Natural killer cell (primary cell): ENCODE results near the gene IFITM5. TPM values are rescaled to one million over a fixed set of nuclear protein-coding genes. Genes with fewer than 3 reads are reported as not detected.
A peak's percentile ranks its signal among the peaks of the same experiment; 100 is the strongest.

Source experiments
- ATAC-seq, 3 donors: fragments of 150-1000 bp in 2 of 3; fragments of 200-7000 bp in 1 of 3; cut with Tn5 transposase; 1 replicate in 1 of 3; 2 replicates in 2 of 3; pipeline ENCODE4 v1.10.0; 2021; ENCODE audit warnings: mild to moderate bottlenecking in 2 of 3, moderate library complexity in 2 of 3
- DNase-seq, 2 donors: peaks; one replicate each; pipeline versions ENCODE4 v3.0.0 to v3.0.0-alpha.2; 2013 to 2021; ENCODE audit warnings: mixed read lengths in 1 of 2
- H3K27ac ChIP-seq: one replicate; pipeline ENCODE4 v1.5.1; 2013; ENCODE audit warnings: mild to moderate bottlenecking, low read length
- H3K27me3 ChIP-seq: one replicate; pipeline ENCODE4 v1.6.1; 2013; ENCODE audit warnings: low read length; ENCODE audit not compliant: control insufficient read depth, insufficient read depth
- H3K36me3 ChIP-seq: one replicate; pipeline ENCODE4 v1.6.1; 2013; ENCODE audit warnings: low read length; ENCODE audit not compliant: control insufficient read depth, insufficient read depth
- H3K4me1 ChIP-seq: one replicate; pipeline ENCODE4 v1.6.1; 2013; ENCODE audit warnings: low read length; ENCODE audit not compliant: control insufficient read depth, insufficient read depth
- H3K4me3 ChIP-seq: one replicate; pipeline ENCODE4 v1.5.1; 2013; ENCODE audit warnings: low read length
- H3K9me3 ChIP-seq: one replicate; pipeline ENCODE4 v1.6.1; 2013; ENCODE audit warnings: low read length; ENCODE audit not compliant: control insufficient read depth, insufficient read depth
- H3K27ac Mint-ChIP-seq, 2 donors: one replicate each; pipeline ENCODE4 v1.8.0; 2022; ENCODE audit warnings: mild to moderate bottlenecking in 2 of 2, mixed read lengths in 2 of 2, moderate library complexity in 1 of 2
- H3K27me3 Mint-ChIP-seq, 2 donors: one replicate each; pipeline ENCODE4 v1.8.0; 2022; ENCODE audit warnings: low read depth in 2 of 2, mixed read lengths in 2 of 2
- H3K36me3 Mint-ChIP-seq: one replicate; pipeline ENCODE4 v1.8.0; 2022; ENCODE audit warnings: mixed read lengths
- H3K4me1 Mint-ChIP-seq, 2 donors: one replicate each; pipeline ENCODE4 v1.8.0; 2022; ENCODE audit warnings: mixed read lengths in 2 of 2
- H3K4me3 Mint-ChIP-seq: one replicate; pipeline ENCODE4 v1.8.0; 2022; ENCODE audit warnings: mild to moderate bottlenecking, moderate library complexity, mixed read lengths
- H3K9me3 Mint-ChIP-seq, 2 donors: one replicate each; pipeline ENCODE4 v1.8.0; 2022; ENCODE audit warnings: mixed read lengths in 2 of 2
- CTCF ChIP-seq: fragments of 200-600 bp; IDR thresholded peaks from one replicate; pipeline ENCODE4 v1.8.0; 2022; ENCODE audit warnings: antibody characterized with exemption
- WGBS: methylation state at CpG from one replicate; pipeline ENCODE4 v1.1.7; 2013; ENCODE audit warnings: missing lambda C conversion rate; ENCODE audit not compliant: insufficient coverage; 5-methylcytosine and 5-hydroxymethylcytosine counted together
- intact Hi-C: fragments of 100-400 bp; cut with micrococcal nuclease; formaldehyde crosslinking; loops from one replicate; pipeline ENCODE4 v1.14.2; 2022
- total RNA-seq, 4 donors: library from RNA; stranded (reverse); fragments of 120-200 nt in 1 of 4; gene quantifications; one replicate each; pipeline versions ENCODE4 v1.2.3 to v1.2.4, GENCODE V29; 2013 to 2022

IFITM5 gene
- total RNA-seq, 3 donors from 2014 or later (not counting 1 experiment from before 2014, with no cell fraction given) = not detected

- intact Hi-C loops = loop anchor here (5.0 kb wide), 2 partner anchors 50 to 55 kb away; no protein-coding TSS in a partner anchor
Observed at GRCh38 chr11:306645-307371, 7.5 kb upstream of the IFITM5 start.

GRCh38 chr11:305844-306211 is 6.5 kb upstream of the IFITM5 start:
- WGBS = 96% methylated on average over 10 of the region's 10 CpGs
- Histone ChIP-seq H3K9me3 (no peaks in the 10 kb centered on the region), H3K4me3 (no peak overlapping the region), H3K36me3 (no peaks in the 10 kb centered on the region), H3K27ac (peak overlapping the region; percentile 74), H3K27me3 (no peaks in the 10 kb centered on the region), H3K4me1 (peaks cover 47% of the 10 kb centered on the region)
- DNase-seq = no peak
- H3K4me3 Mint-ChIP-seq = peak overlapping the region; percentile 28
- H3K4me1 Mint-ChIP-seq = peaks cover 51% of the 10 kb centered on the region in 2 donors
- no peaks in the 10 kb centered on the region for H3K27me3 Mint-ChIP-seq
- intact Hi-C loops = loop anchor here (1.0 to 5.0 kb wide), 3 partner anchors 11 to 54 kb away; no protein-coding TSS in a partner anchor
- no peaks in the 10 kb centered on the region for H3K9me3 Mint-ChIP-seq
- no peak for TF ChIP-seq CTCF
- H3K36me3 Mint-ChIP-seq = no peaks in the 10 kb centered on the region
- peak overlapping the region; percentile 81 to 98 for H3K27ac Mint-ChIP-seq
- ATAC-seq = no peak

More at GRCh38 chr11:306645-307371, 7.5 kb upstream of the IFITM5 start:
- no peak overlapping the region for H3K4me3 ChIP-seq
- Mint-ChIP-seq H3K36me3 (no peaks in the 10 kb centered on the region), H3K27me3 (no peaks in the 10 kb centered on the region), H3K27ac (peak overlapping the region; percentile 93 to 98), H3K4me1 (peaks cover 52 to 53% of the 10 kb centered on the region in 2 donors), H3K4me3 (peak overlapping the region; percentile 95), H3K9me3 (no peaks in the 10 kb centered on the region)
- H3K4me1 ChIP-seq = peaks cover 50% of the 10 kb centered on the region
- ATAC-seq (no peak), DNase-seq (no peak)
- WGBS = 88% methylated on average over 17 of the region's 17 CpGs
- H3K27me3 ChIP-seq = no peaks in the 10 kb centered on the region
- H3K27ac ChIP-seq = peak overlapping the region; percentile 74
- no peaks in the 10 kb centered on the region for H3K36me3 ChIP-seq
- no peak for TF ChIP-seq CTCF
- no peaks in the 10 kb centered on the region for H3K9me3 ChIP-seq

- TF ChIP-seq CTCF = peak; percentile 77
- Mint-ChIP-seq H3K4me3 (peak overlapping the region; percentile 65), H3K27ac (peak overlapping the region; percentile 81 to 98), H3K9me3 (no peaks in the 10 kb centered on the region), H3K27me3 (no peaks in the 10 kb centered on the region), H3K36me3 (no peaks in the 10 kb centered on the region), H3K4me1 (peaks cover 51% of the 10 kb centered on the region in 2 donors)
- DNase-seq (peak in 1 of 2 donors; percentile 84), ATAC-seq (peak in 2 of 3 donors; percentile 45 to 59)
- intact Hi-C loops = loop anchor here (1.0 to 5.0 kb wide), 3 partner anchors 12 to 53 kb away; no protein-coding TSS in a partner anchor
- Histone ChIP-seq H3K4me1 (peaks cover 47% of the 10 kb centered on the region), H3K9me3 (no peaks in the 10 kb centered on the region), H3K4me3 (no peak overlapping the region), H3K36me3 (no peaks in the 10 kb centered on the region), H3K27me3 (no peaks in the 10 kb centered on the region), H3K27ac (no peak overlapping the region)
- 58% methylated on average over 16 of the region's 19 CpGs for WGBS
Observed at GRCh38 chr11:304915-305843, 5.9 kb upstream of the IFITM5 start.
